ENCODE measurements around the gene TVP23C. TPM values are rescaled to one million over a fixed set of nuclear protein-coding genes. Genes with fewer than 3 reads are reported as not detected.

TVP23C gene
- polyA plus RNA-seq, 3 donors: 10.0 to 18.7 (median 15.3) TPM

DNA sequence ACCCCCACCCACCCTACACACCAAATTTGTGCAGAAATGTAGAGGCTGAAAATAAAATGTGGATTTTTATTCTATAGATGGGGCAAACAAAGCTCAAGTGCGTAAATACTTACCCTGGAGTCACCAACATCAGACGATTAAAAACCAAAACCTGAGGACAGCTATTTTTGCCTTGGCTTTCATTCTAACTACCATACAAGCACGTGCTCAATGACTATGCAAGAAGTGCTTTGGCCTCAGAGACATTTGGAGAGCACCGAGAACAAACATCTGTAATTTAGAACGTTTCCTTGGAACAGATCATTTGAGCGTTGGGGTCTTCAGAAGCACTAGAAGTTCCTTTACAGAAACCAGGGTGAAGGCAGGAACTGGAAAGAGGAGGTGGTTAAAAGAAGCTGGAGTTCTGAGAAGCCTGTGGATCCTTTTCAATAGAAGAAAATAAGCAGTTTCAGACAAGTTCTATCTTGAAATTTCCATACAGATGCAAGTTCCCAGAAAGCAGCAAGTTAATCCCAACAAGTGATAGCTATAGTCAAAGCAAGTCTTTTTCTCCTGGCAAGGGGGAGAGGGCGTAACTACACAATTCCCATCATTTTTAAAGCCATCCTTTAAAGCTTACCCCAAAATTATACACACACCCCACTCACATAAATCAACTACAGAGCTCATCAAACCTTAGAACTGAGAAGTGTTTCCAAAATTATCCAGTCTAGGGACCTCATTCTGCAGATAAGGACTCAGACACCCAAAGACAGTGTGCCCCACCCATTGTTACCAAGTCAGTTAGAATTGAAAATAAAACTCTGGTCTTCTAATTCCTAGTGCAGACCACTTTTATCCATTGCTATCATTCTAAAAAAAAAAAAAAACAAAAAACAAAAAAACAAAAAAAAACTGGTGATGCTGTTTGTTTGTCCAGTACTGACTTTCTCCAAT, 66.3 kb downstream of the TVP23C start:
- DNase-seq: no peak

DNA sequence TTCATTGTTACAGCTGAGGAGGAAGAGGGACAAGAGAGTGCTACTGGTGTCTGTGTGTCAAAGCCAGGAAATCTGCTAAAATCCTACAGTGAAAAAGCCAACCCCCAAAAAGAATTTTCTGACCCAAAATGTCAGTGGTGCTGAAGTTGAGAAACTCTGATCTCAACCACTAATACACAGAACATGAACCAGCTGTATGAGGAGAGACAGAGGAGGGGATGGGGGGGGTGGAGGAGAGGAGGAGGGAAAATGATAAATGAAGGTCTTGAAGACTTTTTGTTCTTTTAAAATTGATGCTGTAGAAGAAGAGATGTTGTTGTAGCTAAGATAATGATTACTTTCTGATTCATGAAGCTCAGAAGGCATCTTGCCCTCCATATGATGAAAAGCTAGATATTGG, 68.5 kb downstream of the TVP23C start:
- DNase-seq: no peak

DNA sequence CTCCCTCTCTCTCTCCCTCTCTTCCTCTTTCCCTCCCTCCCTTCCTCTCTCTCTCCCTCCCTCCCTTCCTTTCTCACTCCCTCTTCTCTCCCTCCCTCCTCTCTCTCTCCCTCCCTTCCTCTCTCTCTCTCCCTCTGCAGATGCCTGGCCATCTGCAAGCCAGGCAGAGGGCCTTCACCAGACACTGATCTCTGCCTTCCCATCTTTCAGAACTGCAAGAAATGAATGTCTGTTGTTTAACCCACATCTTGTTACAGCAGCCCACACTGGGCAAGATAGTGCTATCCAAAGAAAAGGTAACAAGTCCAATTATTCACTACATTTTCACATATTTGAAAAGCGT, 69.6 kb downstream of the TVP23C start:
- DNase-seq: no peak

DNA sequence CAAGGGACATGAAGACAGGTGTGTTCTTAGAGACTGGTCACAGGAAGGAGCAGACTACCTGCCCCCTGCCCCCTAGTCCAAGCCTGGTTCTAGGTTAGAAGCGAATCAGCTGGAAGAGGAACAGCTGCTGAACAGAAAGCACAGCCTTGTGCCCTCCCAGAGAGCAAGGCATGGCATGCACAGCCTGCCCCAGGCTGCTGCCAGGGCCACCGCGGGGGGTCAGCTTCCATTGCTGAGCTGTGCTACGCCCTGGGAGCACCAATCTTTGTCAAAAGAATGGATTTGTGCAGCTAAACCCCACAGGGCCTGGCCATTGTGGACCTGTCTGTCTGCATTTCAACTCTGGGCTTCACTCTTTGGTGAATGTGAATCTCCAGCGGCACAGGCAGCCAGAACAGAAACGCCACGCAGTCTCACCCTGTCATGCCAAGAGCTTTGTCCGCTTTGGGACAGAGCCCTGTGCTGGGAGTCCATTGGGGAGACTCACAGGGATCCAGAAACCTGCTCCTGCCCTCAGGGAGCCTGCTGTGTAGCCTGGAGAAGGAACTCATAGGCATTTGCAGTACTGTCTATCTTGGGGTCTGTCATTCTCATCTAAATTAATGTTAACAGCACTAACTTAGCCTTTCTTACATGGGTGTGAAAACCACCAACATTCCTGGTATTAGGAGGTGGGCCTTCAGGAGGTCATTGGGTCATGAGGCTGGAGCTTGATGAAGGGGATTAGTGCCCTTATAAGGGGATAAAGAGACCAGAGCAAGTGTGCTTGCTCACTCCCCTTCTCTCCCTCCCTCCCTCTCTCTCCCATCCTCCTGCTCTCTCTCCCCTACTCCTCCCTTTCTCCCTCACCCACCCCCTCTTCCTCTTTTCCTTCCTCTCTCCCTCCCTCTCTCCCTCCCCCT, 70.2 kb downstream of the TVP23C start:
- DNase-seq: no peak

DNA sequence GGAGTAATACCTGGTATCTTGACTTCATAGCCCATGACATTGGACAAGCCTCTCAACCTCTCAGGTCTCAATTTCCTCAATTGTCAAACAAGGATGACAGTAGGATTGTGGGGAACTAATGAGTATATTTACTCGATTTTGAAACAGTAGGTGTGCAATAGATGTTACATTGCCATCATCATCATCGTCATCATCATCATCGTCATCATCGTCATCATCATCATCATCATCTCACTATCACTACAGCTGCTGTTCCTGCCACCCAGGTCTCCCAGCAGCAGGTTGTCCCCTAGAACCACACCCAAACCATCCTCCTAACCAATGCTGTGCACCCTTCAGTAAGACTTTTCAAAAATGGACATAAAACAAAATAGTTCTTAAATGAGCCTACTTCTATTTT, 71.1 kb downstream of the TVP23C start:
- no peak for DNase-seq

DNA sequence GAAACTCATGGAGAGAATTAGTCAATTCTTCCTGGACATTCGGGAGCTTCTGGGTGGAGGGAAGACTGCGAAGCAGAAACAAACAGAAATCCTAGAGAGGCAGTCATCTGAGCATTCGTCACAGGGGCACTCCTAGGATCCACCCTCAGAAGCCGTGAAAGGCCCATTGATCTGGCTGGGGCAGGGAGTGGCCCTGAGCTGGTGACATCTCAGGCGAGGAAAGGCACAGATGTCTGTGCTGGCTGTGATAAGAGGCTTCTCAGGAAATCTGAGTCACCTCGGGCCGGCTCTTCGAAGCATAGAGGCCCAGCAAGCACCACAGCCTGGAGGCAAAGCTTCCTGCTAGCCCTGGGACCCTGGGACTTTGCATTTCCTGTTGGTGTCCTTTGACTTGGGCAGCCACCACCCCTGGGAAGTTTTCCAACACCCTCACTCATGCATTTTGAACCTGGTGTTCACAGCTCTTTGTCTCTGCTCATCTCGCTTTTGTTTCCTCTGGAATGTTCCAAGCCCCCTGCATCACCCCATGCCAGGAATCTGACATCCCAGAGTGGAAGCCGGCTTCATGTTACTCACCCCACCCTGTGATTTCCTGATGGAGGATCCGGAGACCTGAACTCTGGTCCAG, 72.5 kb downstream of the TVP23C start:
- DNase-seq: no peak

DNA sequence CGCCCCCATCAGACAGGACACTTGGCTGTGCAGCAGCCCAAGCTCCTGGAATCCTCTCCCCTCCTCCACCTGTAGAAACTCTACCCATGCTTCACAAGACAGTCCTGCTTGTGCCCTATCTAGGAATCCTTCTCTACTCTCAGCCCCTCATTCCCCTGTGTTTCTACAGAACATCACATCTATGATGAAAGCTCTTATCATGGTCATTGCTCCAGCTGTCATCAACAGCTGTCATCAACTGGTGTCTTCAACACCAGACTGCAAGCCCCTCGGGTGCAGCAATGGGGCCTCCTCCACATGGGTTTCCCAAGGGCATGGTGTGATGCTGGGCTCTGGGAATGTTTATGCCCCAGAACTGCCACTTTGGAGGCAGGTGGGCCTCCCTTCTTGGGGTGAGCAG, 74.7 kb downstream of the TVP23C start:
- no peak for DNase-seq

DNA sequence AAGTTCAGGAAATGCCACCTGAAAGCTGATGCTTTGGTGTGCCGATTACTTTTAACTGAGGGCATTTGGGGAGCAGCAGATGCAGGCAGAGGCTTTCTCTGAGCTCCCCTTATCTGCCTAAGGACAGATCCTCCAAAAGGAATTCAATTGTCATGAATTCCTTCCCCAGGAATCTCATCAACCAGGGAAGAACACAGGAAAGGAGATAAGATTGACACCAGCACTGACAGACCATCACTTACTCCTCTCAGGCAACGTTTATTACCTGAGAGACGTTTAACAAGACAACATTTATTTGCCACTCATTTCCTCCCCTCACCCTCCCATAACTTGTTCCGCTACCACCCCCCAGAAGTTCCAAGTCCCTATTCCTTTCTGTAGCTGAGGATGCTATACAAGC, 78.2 kb downstream of the TVP23C start:
- no peak for DNase-seq

DNA sequence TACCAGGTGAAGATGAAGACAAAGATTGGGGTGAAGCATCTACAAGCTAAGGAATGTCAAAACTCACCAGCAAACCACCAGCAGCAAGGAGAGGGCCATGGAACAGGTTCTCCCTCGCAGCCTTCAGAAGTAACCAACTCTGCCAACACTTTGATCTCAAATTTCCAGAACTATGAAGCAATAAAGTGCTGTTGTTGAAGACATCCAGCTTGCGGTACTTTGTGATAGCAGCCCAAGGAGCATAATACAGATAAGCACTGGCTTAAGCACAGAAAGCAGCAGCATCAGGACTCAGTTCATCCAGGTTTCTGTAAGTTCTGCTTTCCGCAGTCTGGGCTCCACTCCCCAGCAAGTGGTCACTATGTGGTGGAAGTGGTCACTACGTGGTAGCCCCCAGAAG, 79.9 kb downstream of the TVP23C start:
- DNase-seq: no peak

DNA sequence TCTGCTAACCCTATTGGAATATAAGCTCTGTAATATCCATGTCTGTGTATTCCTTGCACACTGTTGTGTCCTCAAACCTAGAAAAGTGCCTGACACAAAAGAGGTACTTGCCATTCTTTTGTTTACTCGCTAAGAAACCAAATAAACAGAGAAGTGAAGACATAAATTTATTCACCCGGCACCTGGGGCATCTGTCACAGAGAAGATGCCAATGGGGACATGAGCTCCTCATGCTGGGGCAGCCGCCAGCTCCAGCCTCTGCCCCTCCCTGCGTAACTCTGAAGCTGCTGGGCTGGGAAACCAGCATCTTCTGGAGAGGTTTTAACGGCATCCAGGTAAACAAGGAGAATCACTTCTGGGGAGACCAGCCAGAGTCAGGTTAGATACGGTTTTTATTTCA, 80.8 kb downstream of the TVP23C start:
- DNase-seq: no peak

DNA sequence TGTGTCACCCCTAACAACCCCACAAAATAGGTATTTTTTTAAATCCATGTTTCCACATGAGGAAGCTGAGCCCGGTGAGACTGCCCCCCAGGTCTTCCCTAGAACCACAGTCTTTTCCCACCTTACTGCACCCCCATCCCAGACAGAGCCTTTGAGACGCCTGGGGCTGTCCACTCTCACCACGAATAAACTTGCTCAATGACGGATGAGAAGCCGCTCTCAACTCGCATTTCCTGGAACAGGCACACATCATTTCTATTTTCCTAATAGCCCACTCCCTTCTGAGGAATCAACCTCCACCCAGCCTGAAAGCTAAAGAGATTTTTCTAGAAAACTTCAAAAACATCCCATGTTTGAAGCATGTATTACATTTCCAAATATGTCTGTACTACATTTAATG, 81.8 kb downstream of the TVP23C start:
- DNase-seq: no peak

DNA sequence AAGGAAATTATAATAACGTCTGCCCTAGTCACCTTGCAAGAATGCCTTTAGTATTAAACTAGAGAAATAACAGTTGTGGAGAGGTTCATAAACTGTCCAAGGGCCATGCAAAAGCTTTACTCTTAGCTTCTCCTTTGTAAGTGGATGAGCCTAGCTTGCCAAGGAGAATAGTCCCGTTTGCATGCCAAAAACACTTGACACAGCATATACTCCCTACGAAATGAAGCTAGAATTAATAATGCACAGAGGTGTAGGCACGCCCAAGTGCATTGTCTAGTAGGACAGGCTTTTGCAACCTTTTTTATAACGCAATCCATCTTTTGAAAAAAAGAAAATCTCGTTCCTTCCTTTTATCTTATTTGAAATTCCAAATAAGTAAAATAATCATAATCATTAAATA, 83.1 kb downstream of the TVP23C start:
- DNase-seq: no peak

DNA sequence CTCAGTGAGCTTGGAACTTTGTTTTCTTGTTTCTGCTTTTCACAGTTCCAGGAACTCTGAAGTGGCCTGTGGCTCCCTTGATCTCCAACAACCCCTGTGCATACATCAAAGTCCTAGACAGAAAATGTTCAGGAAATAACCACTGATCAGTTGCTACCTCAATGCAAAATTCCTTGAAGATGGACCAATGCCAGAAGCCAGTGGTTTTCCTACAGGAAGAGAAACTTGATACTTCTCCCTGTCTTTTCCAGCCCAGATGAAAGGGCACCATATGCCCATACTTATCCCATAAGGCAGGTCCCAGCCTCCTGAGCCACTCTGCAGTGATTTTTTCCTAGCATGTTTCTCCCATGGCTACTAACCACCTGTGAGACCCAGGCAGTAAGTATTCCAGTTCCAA, 83.6 kb downstream of the TVP23C start:
- DNase-seq: no peak

DNA sequence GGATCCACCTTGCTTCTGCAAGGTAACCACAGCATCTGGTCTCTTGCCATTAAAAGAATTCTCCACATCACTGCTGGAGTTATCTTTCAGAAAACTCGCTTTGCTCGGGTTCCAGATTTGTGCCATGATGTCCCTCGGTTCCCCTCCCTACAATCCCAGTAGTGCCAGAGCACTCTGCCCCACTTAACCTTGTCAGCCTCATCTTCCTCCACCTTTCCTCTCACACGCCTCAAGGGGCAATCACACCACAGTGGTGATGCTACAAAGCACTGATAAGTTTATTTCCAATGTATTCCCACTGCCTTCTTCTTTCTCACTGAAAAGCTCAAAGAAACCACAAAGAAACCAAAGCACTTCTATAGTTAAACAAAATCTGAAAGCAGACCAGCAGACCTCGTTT, 84.4 kb downstream of the TVP23C start:
- DNase-seq: no peak

DNA sequence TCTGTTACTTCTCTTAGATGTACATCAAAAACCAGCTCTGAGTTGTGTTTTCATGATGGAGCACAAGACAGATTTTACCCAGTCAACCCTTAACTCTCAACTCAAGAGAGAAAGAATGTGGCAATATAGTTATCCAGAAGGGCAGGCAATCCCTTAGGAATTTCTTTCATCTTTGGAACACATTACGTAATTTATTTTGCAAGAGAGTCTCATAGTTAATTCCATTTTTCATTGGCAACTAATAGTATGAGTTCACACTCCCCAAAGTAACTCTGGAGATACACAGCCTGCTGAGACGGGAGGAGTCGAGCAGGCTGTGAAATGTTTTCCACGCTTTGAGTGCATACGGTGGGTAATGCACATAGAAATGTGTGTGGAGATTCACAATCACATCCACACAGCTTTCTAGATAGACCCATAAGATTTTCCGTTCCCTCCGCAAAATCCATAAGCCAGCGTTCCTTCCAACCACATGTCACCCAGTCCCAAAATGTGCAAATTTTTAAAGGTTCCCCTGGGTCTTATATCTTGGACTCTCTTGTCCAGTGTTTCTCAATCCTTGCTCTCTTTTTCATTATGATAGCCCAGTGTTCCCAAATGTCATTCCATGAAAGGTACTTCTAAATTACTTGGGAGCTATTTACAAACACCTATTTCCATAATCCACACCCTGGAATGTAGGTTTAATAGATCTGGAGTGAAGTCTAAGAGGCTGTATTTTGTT, 87.5 kb downstream of the TVP23C start:
- no peak for DNase-seq

DNA sequence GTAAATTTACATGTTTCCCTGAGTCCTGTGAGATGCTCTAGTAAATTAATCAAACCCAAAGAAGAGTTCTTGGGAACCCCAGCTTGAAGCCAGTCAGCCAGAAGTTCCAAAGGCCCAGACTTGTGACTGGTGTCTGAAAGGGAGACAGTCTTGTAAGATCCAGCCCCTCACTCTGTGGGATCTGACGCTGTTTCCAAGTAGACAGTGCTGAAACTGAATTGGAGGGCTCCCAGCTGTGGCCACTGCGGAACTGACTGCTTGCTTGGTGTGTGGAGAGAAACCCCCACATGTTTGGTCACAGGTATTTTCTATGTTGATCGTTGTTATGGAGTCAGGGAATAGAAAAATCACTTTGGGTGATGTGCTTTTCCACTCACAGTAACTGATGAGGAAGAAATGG, 90.4 kb downstream of the TVP23C start:
- no peak for DNase-seq

DNA sequence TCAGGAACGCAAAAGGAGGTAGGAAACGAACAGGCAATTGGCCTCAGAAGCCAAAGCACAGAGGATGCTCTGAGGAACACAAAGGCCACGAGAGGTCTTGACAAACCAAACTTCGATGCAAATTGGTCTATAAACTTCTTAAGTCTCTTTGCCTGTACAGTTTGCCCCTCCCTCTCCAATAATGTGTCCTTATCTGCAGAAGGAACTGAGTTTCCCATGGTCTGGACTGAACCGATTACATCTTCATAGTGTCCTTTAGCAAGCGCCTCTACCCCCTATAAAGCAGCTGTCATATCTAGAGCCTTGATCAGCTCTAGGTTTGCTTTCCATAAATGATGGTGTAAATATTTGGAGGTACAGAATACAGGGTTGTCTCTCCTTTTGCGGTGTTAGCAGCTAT, 92.7 kb downstream of the TVP23C start:
- DNase-seq: no peak

DNA sequence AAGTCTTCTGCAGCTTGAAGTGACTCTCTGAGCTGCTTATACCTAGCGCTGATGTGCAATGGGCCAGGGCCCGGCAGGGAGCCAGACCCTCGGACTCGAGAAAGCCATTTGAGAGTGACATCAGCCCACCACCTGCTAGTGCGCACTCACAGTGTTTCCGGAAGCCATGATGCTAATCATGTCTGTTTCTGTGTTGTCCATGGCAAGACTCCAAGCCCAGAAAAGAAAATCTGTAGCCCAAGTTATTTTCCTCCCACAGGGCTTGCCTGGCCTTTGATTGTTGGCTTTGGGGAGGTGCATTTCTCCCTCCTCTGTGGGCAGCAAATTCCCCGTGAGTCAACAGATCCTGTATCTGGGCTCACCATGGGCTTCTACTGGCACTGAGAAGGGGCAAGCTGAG, 94.0 kb downstream of the TVP23C start:
- DNase-seq: no peak

DNA sequence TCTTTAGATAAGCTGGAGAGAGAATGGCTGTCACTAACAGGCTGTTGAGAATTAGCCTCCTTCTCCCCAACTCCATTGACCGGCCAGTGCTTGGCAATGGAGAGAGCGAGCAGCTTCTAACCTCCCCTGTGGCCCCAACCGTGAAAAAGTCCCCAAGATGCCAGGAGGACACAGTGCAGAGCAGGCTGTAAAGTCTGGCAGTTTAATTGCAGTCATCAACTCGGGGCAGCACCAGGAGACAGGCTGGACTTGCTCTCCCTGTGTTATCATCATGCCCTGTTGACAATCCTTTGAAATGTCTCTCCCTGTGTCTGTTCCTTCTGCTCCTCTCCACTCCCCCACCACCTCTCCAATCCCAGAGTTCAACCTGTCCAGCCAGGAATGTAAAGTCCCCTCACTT, 95.2 kb downstream of the TVP23C start:
- DNase-seq: no peak

DNA sequence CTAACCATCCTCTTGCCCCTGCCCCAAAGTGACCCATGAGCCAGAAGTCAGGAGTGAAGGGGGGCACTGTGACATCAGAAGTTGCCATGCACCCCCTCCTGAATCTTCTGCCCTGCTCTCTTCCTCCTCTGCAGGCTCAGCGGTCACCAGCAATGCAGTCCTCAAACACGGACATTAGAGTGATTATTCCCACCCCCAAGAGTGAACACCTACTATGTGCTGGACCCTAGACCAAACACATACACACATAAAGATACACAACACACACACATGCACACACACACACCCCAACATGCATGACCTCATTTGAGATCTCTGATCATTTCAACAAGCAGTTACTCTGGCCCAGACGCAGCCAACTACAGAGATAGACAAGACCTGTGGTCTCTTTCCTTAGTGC, 95.7 kb downstream of the TVP23C start, which contains the start of gene CDRT4:
TSS of gene CDRT4 (minus strand) at position 30 of the 400 bp plus-strand sequence. CDS start 27,383 bp downstream, outside the sequence.
- no peak for DNase-seq

DNA sequence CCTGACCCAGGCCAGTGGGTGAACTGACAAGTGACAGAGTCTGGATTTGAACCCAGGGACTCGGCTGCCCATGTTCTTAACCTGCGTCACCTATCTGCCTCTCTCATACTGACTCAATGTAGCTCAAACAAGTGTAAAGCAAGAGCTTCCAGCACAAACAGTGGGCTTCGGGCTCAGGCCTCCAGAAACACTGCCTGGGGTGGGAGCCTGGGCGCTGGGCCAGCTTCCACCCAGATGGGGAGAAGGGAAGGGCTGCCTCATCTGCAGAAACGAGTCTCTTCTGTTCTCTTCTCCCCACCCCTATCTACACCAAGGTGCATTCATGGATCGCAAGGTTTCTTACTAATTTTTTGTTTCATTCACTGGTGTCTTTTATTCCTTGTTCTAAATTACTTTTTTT, 97.2 kb downstream of the TVP23C start:
- no peak for DNase-seq
